GM21367 (cell line): ENCODE results near the gene BAIAP3.

Experiments
- ATAC-seq: cut with Tn5 transposase; IDR thresholded peaks from one replicate; pipeline ENCODE4 v1.9.1; 2021; ENCODE audit not compliant: unreplicated experiment

BAIAP3 gene

DNA sequence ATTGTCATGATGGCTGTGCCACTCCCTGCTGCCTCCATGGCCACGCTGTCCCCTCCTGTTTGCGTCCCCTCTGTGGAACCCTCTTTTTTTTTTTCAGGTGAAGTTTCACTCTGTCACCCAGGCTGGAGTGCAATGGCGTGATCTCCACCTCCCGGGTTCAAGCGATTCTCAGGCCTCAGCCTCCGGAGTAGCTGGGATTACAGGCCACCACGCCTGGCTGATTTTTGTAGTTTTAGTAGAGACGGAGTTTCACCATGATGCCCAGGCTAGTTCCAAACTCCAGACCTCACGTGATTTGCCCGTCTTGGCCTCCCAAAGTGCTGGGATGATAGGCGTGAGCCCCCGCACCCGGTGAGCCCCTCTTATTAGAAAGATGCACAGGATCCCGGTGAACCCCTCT is 35.0 kb upstream of the BAIAP3 start:
- no peak for ATAC-seq

GRCh38 chr16:1299012-1299867 is 34.2 kb upstream of the BAIAP3 start:
- no peak for ATAC-seq

DNA sequence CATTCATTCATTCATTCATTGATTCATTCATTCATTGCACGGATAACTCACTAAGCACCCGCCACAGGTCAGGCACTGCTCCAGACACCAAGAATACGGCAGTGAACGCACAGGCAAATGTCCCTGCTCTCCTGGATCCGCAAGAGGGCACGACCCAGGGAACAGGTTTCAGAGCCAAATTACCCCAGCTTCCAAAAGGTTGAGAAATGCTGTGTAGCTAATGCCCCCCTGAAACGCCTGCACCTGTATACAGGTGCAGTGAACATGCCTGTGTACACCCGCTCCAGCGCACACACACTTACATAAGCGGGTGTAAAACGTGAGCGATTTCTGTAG is 33.6 kb upstream of the BAIAP3 start:
- no peak for ATAC-seq

- ATAC-seq: no peak
Observed at GRCh38 chr16:1300664-1301476, 32.6 kb upstream of the BAIAP3 start.

DNA sequence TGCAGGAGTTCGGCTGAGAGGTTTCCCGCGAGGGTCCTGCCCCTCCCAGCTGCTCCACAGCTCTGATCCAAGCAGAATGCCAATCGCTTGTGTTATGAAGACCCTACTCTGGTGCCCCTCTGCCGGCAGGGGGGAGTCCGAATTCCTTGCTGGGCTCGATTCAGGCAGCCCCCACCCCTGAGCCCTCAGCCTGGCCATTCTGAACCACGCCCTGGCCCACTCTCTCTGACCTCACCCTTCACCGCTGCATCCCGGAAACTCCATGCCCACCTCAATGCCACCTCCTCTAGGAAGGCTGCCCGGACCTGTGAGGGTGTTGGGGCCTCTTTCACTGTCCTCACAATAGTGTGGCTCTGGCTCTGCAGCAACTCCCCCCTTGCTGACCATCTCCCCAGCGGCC is 31.9 kb upstream of the BAIAP3 start:
- no peak for ATAC-seq

GRCh38 chr16:1305823-1306222 is 27.6 kb upstream of the BAIAP3 start:
- ATAC-seq: no peak

DNA sequence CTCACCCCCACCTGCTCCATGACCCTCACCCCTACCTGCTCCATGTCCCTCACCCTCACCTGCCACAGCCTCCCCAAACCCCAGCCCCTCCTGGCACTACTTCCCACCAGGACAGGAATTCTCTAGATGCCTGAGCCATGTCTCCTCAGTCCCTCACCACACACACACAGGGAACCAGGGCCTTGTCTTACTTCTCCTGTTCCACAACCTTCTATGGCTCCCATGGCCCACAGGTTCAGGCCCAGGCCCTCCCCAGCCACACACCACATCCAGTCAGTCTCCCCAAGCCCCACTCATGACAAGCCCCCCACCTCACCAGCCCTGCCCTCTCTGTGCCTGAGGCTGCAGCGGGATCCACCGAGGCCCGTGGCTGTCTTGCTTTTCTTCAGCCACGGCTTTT is 27.1 kb upstream of the BAIAP3 start:
- ATAC-seq: no peak

GRCh38 chr16:1308036-1308976 is 25.1 kb upstream of the BAIAP3 start:
- ATAC-seq: no peak

DNA sequence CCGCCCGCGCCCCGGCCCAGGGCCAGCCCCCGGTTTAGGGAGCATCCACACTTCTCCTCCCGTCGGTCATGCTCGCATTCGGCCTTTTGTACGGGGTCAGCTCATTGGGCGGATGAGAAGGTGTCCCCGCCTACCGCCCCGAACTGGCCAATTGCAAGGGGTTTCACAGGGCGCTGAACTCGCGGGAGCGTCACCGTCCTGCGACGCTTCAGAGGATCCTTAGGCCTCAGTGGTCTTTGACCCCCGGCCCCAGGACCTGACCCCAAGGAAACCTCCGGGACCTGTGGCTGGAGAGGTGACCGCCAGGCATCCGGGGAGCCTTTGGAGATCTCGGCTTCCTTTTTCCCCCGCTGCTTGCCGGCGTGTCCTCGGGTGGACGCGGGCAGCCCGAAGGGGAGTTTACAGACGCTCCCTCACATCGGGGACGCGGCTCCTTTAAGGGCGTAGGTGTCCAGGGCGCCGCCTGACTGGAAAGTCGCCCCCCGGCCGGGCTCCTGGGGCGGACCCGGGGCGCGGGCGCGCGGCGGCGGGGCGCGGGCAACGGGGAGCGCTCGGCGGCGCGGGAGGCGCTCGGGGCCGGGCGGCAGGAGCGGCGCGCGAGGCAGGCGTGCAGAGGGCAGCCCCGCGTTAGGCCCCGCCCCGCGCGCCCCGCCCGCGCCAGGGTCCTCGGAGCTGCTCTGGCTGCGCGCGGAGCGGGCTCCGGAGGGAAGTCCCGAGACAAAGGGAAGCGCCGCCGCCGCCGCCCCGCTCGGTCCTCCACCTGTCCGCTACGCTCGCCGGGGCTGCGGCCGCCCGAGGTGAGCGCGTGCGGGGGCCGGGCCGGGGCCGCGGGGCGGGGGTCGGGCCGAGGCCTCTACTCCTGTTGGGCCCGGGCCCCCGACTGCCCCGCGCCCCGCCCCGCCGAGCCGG is 24.2 kb upstream of the BAIAP3 start, which contains the start of gene UBE2I:
Gene UBE2I, plus strand, starts transcription at position 660 of the 909 bp plus-strand sequence. CDS start 4,395 bp downstream, outside the sequence.
- ATAC-seq: peak; percentile 47

DNA sequence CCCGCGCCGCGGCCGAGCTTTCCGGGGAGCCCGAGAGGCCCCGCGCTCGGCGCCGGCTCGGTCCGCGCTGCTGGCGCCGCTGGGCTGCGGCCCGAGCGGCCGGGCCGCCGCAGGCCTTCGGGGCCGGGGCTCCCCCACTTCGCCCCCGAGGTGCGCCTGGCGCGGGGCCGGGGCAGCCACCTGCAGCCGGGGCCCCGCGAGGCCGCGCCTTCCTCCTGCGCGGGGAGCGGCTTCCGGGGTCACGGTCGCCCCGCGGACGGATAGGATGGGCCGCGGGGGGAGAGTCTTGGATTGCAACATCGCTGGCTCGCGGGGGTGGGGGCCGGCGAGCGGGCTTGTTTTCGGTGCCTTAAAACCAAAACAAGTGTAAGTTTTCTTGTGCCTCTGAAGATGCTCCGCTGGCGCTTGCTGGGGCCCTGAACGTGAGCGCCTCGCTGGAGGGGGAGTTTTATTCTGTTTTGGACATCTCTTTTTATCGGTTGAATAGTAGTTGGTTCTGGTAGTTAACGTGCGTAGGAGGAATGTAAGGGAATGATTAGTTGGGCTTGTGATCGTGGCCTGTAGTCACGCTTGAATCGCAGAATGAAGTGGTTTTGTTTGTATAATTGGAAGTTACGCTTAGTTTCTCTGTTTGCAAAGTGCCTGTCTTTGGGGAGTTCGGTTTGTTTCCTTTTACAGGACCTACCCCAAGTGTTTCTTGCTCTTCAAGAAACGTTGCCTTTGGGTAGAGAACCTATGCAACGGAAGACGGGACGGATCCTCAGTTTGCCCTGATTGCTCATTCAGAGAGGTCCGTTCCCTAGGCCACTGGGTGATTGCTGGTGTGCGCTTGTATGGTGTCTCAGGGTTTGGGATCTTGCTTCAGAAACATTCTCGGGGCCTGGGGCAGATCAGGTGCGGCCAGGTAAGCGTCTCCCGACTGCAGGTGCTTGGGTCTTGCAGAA is 23.3 kb upstream of the BAIAP3 start:
- ATAC-seq: no peak

GRCh38 chr16:1310832-1311200 is 22.6 kb upstream of the BAIAP3 start:
- ATAC-seq: no peak

GRCh38 chr16:1311212-1311737 is 22.2 kb upstream of the BAIAP3 start:
- no peak for ATAC-seq

DNA sequence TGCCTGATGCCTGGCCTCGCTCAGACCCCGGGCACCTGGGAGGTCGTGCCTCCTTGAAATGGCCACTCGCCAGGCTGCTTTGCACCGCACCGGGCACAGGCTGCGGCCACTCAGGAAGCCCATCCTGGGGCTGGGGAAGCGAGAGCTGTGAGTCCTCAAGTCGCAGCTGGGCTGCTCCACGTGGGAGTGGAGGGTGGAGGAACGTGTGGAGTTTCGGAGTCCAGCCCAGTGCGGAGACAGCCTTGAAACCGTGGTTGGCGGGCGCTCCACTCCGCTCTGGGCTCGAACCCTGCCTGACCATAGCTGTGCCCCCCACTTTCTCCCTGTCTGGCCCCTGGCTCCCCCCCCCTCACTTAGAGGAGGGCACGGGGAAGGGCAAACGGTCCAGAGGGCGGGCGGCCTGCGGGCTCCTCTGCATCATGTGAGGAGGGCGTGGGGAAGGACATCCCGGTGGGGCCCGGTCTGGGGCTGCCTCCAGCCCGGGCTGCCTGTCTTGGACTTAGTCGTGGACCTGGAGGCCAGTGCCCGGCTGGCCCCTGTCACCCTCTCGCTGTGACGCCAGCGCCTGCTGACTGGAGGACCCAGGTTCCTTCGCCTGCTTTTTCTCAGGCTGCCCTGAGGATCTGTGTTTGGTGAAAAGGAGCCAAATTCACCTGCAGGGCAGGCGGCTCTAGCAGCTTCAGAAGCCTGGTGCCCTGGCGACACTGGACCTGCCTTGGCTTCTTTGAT is 21.5 kb upstream of the BAIAP3 start:
- no peak for ATAC-seq

- no peak for ATAC-seq
Observed at GRCh38 chr16:1312467-1312816, 21.0 kb upstream of the BAIAP3 start.

GRCh38 chr16:1312903-1313302 is 20.5 kb upstream of the BAIAP3 start:
- ATAC-seq: no peak

- no peak for ATAC-seq
Observed at GRCh38 chr16:1313721-1314369, 19.6 kb upstream of the BAIAP3 start.

DNA sequence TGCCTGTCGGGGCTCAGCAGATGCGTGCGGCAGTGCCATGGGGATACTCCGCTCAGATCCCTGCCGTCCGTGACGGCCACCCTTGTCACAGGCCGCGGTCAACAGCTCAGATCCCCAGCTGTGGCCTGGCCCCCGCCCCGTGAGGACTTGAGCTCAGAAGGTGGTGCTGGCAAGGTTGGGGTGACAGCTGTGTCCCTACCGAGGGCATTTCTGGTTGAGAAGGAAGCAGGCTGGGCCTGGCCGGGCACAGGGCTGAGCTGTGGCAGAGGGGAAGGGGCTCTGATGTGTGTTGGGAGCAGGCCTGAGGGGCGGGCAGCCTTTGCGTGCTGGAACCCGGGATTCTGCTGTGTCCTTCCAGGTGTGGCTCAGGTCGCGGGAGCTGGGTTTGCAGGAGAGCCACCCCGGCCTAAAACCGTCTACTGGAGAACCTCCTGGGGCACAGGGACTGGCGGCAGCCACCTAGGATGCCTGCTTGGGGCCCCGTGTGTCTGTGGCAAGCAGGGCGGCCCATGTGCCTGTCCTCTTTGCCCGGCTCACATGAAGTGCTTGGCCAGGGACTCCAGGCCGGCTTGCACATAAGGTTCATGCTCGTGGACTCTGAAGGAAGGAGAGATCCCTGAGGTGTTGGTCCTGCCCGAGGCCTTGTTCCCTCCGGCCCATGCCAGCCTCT is 18.9 kb upstream of the BAIAP3 start:
- ATAC-seq: no peak
